Fibroblast of peridontal ligament (primary cell): ENCODE measurements around the gene HSP90AB1.
A peak's percentile ranks its signal among the peaks of the same experiment; 100 is the strongest.
"Not testable (repeated sequence)": the region's sequence is repeated elsewhere in the genome, so short reads cannot be mapped to it uniquely, and the experiment has no call there.

ENCODE experiments used
- DNase-seq: peaks from one replicate; pipeline ENCODE4 v3.0.0-alpha.2; 2010; ENCODE audit errors: extremely low read depth

Gene HSP90AB1

GRCh38 chr6:44222486-44223318, 24.2 kb upstream of the HSP90AB1 start:
- DNase-seq = no peak

GRCh38 chr6:44223319-44224028, 23.4 kb upstream of the HSP90AB1 start, which contains the start of gene SLC29A1:
Gene SLC29A1, plus strand, starts transcription at chr6:44223595. Its CDS starts 3,719 bp downstream, at chr6:44227314.
- no peak for DNase-seq

GRCh38 chr6:44224029-44224964, 22.6 kb upstream of the HSP90AB1 start:
- no peak for DNase-seq

- no peak for DNase-seq
Measured at GRCh38 chr6:44224965-44225305, 22.0 kb upstream of the HSP90AB1 start.

- DNase-seq = no peak
Measured at GRCh38 chr6:44225579-44226325, 21.1 kb upstream of the HSP90AB1 start.

- DNase-seq = no peak
Measured at GRCh38 chr6:44226368-44227147, 20.3 kb upstream of the HSP90AB1 start.

GRCh38 chr6:44227148-44227793, 19.6 kb upstream of the HSP90AB1 start:
- no peak for DNase-seq

GRCh38 chr6:44228031-44228430, 18.9 kb upstream of the HSP90AB1 start:
- DNase-seq = no peak

- DNase-seq = no peak
Measured at GRCh38 chr6:44228433-44228832, 18.5 kb upstream of the HSP90AB1 start.

GRCh38 chr6:44228836-44229235, 18.1 kb upstream of the HSP90AB1 start:
- no peak for DNase-seq

- DNase-seq = no peak
Measured at GRCh38 chr6:44229376-44230033, 17.4 kb upstream of the HSP90AB1 start.

- DNase-seq = no peak
Measured at GRCh38 chr6:44230034-44230675, 16.7 kb upstream of the HSP90AB1 start.

GRCh38 chr6:44231426-44231825, 15.5 kb upstream of the HSP90AB1 start:
- not testable (repeated sequence) for DNase-seq

GRCh38 chr6:44232676-44233566, 14.0 kb upstream of the HSP90AB1 start:
- DNase-seq = no peak

GRCh38 chr6:44233567-44234100, 13.3 kb upstream of the HSP90AB1 start:
- DNase-seq = no peak

- peak; percentile 77 for DNase-seq
Measured at GRCh38 chr6:44234101-44235025, 12.5 kb upstream of the HSP90AB1 start.
